Spleen (tissue), 7 donors: ENCODE results near the gene BFAR.

Source experiments
- CTCF ChIP-seq, 11 experiments: fragments of 200-600 bp in 7 of 11; fragments of 450-650 bp in 4 of 11; sonication (generic) in 4 of 11; IDR thresholded peaks in 8 of 11; conservative IDR thresholded peaks in 3 of 11; 1 replicate in 7 of 11; 2 replicates in 4 of 11; pipeline versions ENCODE4 v1.4.0 to v1.8.0; 2016 to 2021; ENCODE audit warnings: antibody characterized with exemption in 11 of 11, inconsistent platforms in 4 of 11, mild to moderate bottlenecking in 1 of 11
- POLR2A ChIP-seq, 3 donors: fragments of 450-650 bp; IDR thresholded peaks; one replicate each; pipeline ENCODE4 v1.5.1; 2017; ENCODE audit warnings: antibody characterized with exemption in 3 of 3, mild to moderate bottlenecking in 1 of 3
- donor health status: DM: no; HTN: no; CAD: no; lungs with moderate emphysema.
- donor health status: DM: no; HTN: no; CAD: no.
- donor health status: DM: no; HTN: no; CAD: no.

GRCh38 chr16:14678748-14679497 lies 46.2 kb downstream of the BFAR start:
- TF ChIP-seq CTCF (IDR thresholded peaks at IDR 0.05 in 8 of 11, conservative IDR thresholded peaks at IDR 0.05 in 3 of 11) (no peak), POLR2A (IDR thresholded peaks at IDR 0.05) (no peak)
